ENCODE results near the gene UMAD1.

Gene UMAD1

GRCh38 chr7:7736671-7737070, 96.1 kb downstream of the UMAD1 start:
- no peak for DNase-seq

- no peak for DNase-seq
These were observed 97.1 kb downstream of the UMAD1 start for GRCh38 chr7:7737674-7738073.

GRCh38 chr7:7738177-7738576, 97.6 kb downstream of the UMAD1 start:
- DNase-seq: no peak

GRCh38 chr7:7738622-7739021, 98.1 kb downstream of the UMAD1 start:
- DNase-seq: no peak

- no peak for DNase-seq
These were observed 98.9 kb downstream of the UMAD1 start for GRCh38 chr7:7739204-7740036.

- no peak for DNase-seq
These were observed 99.4 kb downstream of the UMAD1 start for GRCh38 chr7:7740037-7740355.

- no peak for DNase-seq
These were observed 101.7 kb downstream of the UMAD1 start for GRCh38 chr7:7742223-7742622.

- no peak for DNase-seq
These were observed 104.7 kb downstream of the UMAD1 start for GRCh38 chr7:7745258-7745657.

- DNase-seq: no peak
These were observed 105.4 kb downstream of the UMAD1 start for GRCh38 chr7:7745966-7746365.

GRCh38 chr7:7746458-7746857, 105.9 kb downstream of the UMAD1 start:
- no peak for DNase-seq

- DNase-seq: no peak
These were observed 110.2 kb downstream of the UMAD1 start for GRCh38 chr7:7750571-7751242.

- DNase-seq: no peak
These were observed 110.9 kb downstream of the UMAD1 start for GRCh38 chr7:7751243-7752092.

GRCh38 chr7:7756577-7756976, 116.0 kb downstream of the UMAD1 start:
- no peak for DNase-seq

- DNase-seq: no peak
These were observed 117.0 kb downstream of the UMAD1 start for GRCh38 chr7:7757576-7757975.

- no peak for DNase-seq
These were observed 120.9 kb downstream of the UMAD1 start for GRCh38 chr7:7761340-7761973.

GRCh38 chr7:7761974-7762779, 121.6 kb downstream of the UMAD1 start:
- no peak for DNase-seq

- no peak for DNase-seq
These were observed 124.2 kb downstream of the UMAD1 start for GRCh38 chr7:7764520-7765396.

- no peak for DNase-seq
These were observed 124.9 kb downstream of the UMAD1 start for GRCh38 chr7:7765422-7765821.

- no peak for DNase-seq
These were observed 126.1 kb downstream of the UMAD1 start for GRCh38 chr7:7766671-7767070.

- no peak for DNase-seq
These were observed 128.6 kb downstream of the UMAD1 start for GRCh38 chr7:7768977-7769709.
